WTC11 (cell line): ENCODE results near the gene SWI5. TPM values are rescaled to one million over a fixed set of nuclear protein-coding genes. Genes with fewer than 3 reads are reported as not detected.

ENCODE experiments used
- ATAC-seq: fragments of 200-7000 bp; cut with Tn5 transposase; 2 replicates; pipeline ENCODE4 v1.10.0; 2021; ENCODE audit warnings: mild to moderate bottlenecking, moderate library complexity
- CTCF ChIA-PET: fragments of 300-600 bp; sonication (Branson Sonifier 250); formaldehyde crosslinking; loops from one replicate; lab custom pipeline; 2021; ENCODE audit warnings: antibody characterized with exemption; lab: Charles Lee
- POLR2A ChIA-PET: fragments of 350-600 bp; sonication (Branson Sonifier 250); formaldehyde crosslinking; loops from one replicate; lab custom pipeline; 2021; ENCODE audit warnings: antibody characterized with exemption; lab: Charles Lee
- DNase-seq: peaks from one replicate; pipeline ENCODE4 v3.0.0; 2021; ENCODE audit warnings: low spot score
- H3K27ac Mint-ChIP-seq: 2 replicates; pipeline ENCODE4 v1.8.0; 2021; ENCODE audit warnings: mixed read lengths
- H3K27me3 Mint-ChIP-seq: 2 replicates; pipeline ENCODE4 v1.8.0; 2021; ENCODE audit warnings: low read depth, mild to moderate bottlenecking, moderate library complexity, mixed read lengths
- H3K36me3 Mint-ChIP-seq: 2 replicates; pipeline ENCODE4 v1.8.0; 2021; ENCODE audit warnings: mixed read lengths
- H3K4me1 Mint-ChIP-seq: 2 replicates; pipeline ENCODE4 v1.8.0; 2022; ENCODE audit warnings: mixed read lengths
- H3K4me3 Mint-ChIP-seq: 2 replicates; pipeline ENCODE4 v1.8.0; 2021; ENCODE audit warnings: mild to moderate bottlenecking, moderate library complexity, mixed read lengths
- H3K9me3 Mint-ChIP-seq: 2 replicates; pipeline ENCODE4 v1.8.0; 2021; ENCODE audit warnings: mixed read lengths
- ATF6 ChIP-seq: sonication (generic); formaldehyde crosslinking; IDR thresholded peaks from 2 replicates; pipeline ENCODE4 v1.8.1; 2023; ENCODE audit warnings: mild to moderate bottlenecking, missing genetic modification reagents
- FOXJ3 ChIP-seq: sonication (generic); formaldehyde crosslinking; IDR thresholded peaks from 2 replicates; pipeline ENCODE4 v1.9.0; 2021; ENCODE audit warnings: missing genetic modification reagents, mild to moderate bottlenecking, borderline replicate concordance
- GABPB1 ChIP-seq: sonication (generic); formaldehyde crosslinking; IDR thresholded peaks from 2 replicates; pipeline ENCODE4 v1.8.1; 2023; ENCODE audit warnings: mild to moderate bottlenecking, missing genetic modification reagents
- HMGXB4 ChIP-seq: sonication (generic); formaldehyde crosslinking; IDR thresholded peaks from 2 replicates; pipeline ENCODE4 v1.8.1; 2023; ENCODE audit warnings: mild to moderate bottlenecking, moderate library complexity, missing genetic modification reagents
- IRF2 ChIP-seq: sonication (generic); formaldehyde crosslinking; IDR thresholded peaks from 2 replicates; pipeline ENCODE4 v1.8.0; 2022; ENCODE audit warnings: low read depth, missing genetic modification reagents, borderline replicate concordance
- KAT7 ChIP-seq: sonication (generic); formaldehyde crosslinking; IDR thresholded peaks from 2 replicates; pipeline ENCODE4 v1.8.1; 2023; ENCODE audit warnings: missing genetic modification reagents, mild to moderate bottlenecking, borderline replicate concordance
- PRDM15 ChIP-seq: sonication (generic); formaldehyde crosslinking; IDR thresholded peaks from 2 replicates; pipeline ENCODE4 v1.8.0; 2022; ENCODE audit warnings: missing genetic modification reagents
- STAT6 ChIP-seq: sonication (generic); formaldehyde crosslinking; conservative IDR thresholded peaks from 2 replicates; pipeline ENCODE4 v1.8.1; 2023; ENCODE audit warnings: mild to moderate bottlenecking, low read depth, missing genetic modification reagents, moderate library complexity
- TEAD4 ChIP-seq: sonication (generic); formaldehyde crosslinking; IDR thresholded peaks from 2 replicates; pipeline ENCODE4 v1.8.0; 2022; ENCODE audit warnings: mild to moderate bottlenecking, missing genetic modification reagents
- ZNF121 ChIP-seq: sonication (generic); formaldehyde crosslinking; IDR thresholded peaks from 2 replicates; pipeline ENCODE4 v1.8.0; 2023; ENCODE audit warnings: missing genetic modification reagents
- ZNF232 ChIP-seq: sonication (generic); formaldehyde crosslinking; IDR thresholded peaks from 2 replicates; pipeline ENCODE4 v1.8.0; 2022; ENCODE audit warnings: mild to moderate bottlenecking, missing genetic modification reagents
- total RNA-seq: library from RNA; stranded (reverse); gene quantifications from 3 replicates; pipeline ENCODE4 v1.2.3, GENCODE V29; 2021

The SWI5 gene
- total RNA-seq, 1 experiment from 2014 or later = 26.2 TPM

GRCh38 chr9:128233817-128234406 lies 42.2 kb upstream of the SWI5 start:
- H3K36me3 Mint-ChIP-seq = peaks cover 8% of the 10 kb centered on the region
- no peak overlapping the region for H3K27ac Mint-ChIP-seq
- H3K9me3 Mint-ChIP-seq = no peaks in the 10 kb centered on the region
- POLR2A ChIA-PET = interaction anchor here (2.0 kb wide), 1 partner anchor 16 kb away, joined by 7 read pairs; no protein-coding TSS in a partner anchor
- ATAC-seq = peak; percentile 11
- TF ChIP-seq FOXJ3 (CRISPR knock-in tag) (no peak), TEAD4 (CRISPR knock-in tag) (no peak), GABPB1 (CRISPR knock-in tag) (no peak), KAT7 (CRISPR knock-in tag) (no peak), IRF2 (CRISPR knock-in tag) (no peak), ATF6 (CRISPR knock-in tag) (no peak), ZNF232 (no peak), HMGXB4 (CRISPR knock-in tag) (no peak), STAT6 (CRISPR knock-in tag) (no peak), PRDM15 (CRISPR knock-in tag) (no peak)
- H3K4me1 Mint-ChIP-seq = 0 out of 2 replicates have a peak, but pooled peaks cover 4% of the 10 kb centered on the region
- CTCF ChIA-PET = interaction anchor here (2.0 kb wide), 1 partner anchor 21 kb away, joined by 6 read pairs; no protein-coding TSS in a partner anchor
- H3K4me3 Mint-ChIP-seq = no peak overlapping the region
- H3K27me3 Mint-ChIP-seq = peaks cover 4% of the 10 kb centered on the region
- DNase-seq = no peak

GRCh38 chr9:128242124-128242523 lies 34.0 kb upstream of the SWI5 start:
- CTCF ChIA-PET = interaction anchor here (1.4 to 2.7 kb wide), 3 partner anchors 13 to 124 kb away, joined by 3 to 7 read pairs (median 4); no protein-coding TSS in a partner anchor
- POLR2A ChIA-PET = no interaction called here
- ATAC-seq (no peak), DNase-seq (no peak)
- H3K4me1 Mint-ChIP-seq = peaks cover 15% of the 10 kb centered on the region
- H3K27ac Mint-ChIP-seq = no peak overlapping the region
- TF ChIP-seq ZNF121 (CRISPR knock-in tag) = no peak
- H3K36me3 Mint-ChIP-seq = peaks cover 5% of the 10 kb centered on the region
- H3K9me3 Mint-ChIP-seq = no peaks in the 10 kb centered on the region
- H3K4me3 Mint-ChIP-seq = no peak overlapping the region
- no peaks in the 10 kb centered on the region for H3K27me3 Mint-ChIP-seq
